ENCODE measurements around the gene OR51V1. TPM values are rescaled to one million over a fixed set of nuclear protein-coding genes. Genes with fewer than 3 reads are reported as not detected.
"Not testable (repeated sequence)": the region's sequence is repeated elsewhere in the genome, so short reads cannot be mapped to it uniquely, and the experiment has no call there.

The OR51V1 gene
- total and polyA plus RNA-seq, 3 donors from 2014 or later, result not detected

- WGBS, 2 donors, result 43 to 54% methylated on average over 2 of the region's 2 CpGs
- intact Hi-C loops (cut with DNase I; ENCODE audit: low total_unique reads), result no loop called here
- DNase-seq, result no peak
- H3K27ac ChIP-seq, result no peak overlapping the region
- no peaks in the 10 kb centered on the region for H3K9me3 ChIP-seq
- no peak overlapping the region for H3K4me3 ChIP-seq
- TF ChIP-seq POLR2A (IDR thresholded peaks at IDR 0.05) (no peak), CTCF (IDR thresholded peaks at IDR 0.05) (no peak)
- no peaks in the 10 kb centered on the region for H3K36me3 ChIP-seq (ENCODE audit: low read depth, missing control alignments)
- no peaks in the 10 kb centered on the region for H3K27me3 ChIP-seq
- H3K4me1 ChIP-seq, result no peaks in the 10 kb centered on the region
Observed at GRCh38 chr11:5188201-5188600, 12.3 kb downstream of the OR51V1 start.

- H3K27ac ChIP-seq, result no peak overlapping the region
- H3K36me3 ChIP-seq (ENCODE audit: low read depth, missing control alignments), result no peaks in the 10 kb centered on the region
- H3K27me3 ChIP-seq, result no peaks in the 10 kb centered on the region
- H3K9me3 ChIP-seq, result no peaks in the 10 kb centered on the region
- no peak overlapping the region for H3K4me3 ChIP-seq
- no peaks in the 10 kb centered on the region for H3K4me1 ChIP-seq
- DNase-seq, result no peak
- intact Hi-C loops (cut with DNase I; ENCODE audit: low total_unique reads), result no loop called here
- TF ChIP-seq CTCF (IDR thresholded peaks at IDR 0.05), result no peak
- no peak for TF ChIP-seq POLR2A (IDR thresholded peaks at IDR 0.05)
- WGBS, 2 donors, result 79 to 82% methylated on average over 10 of the region's 10 CpGs
Observed at GRCh38 chr11:5178046-5178837, 22.2 kb downstream of the OR51V1 start.

GRCh38 chr11:5174934-5175333 is 25.5 kb downstream of the OR51V1 start:
- Histone ChIP-seq H3K9me3 (no peaks in the 10 kb centered on the region), H3K4me3 (no peak overlapping the region), H3K36me3 (ENCODE audit: low read depth, missing control alignments) (no peaks in the 10 kb centered on the region), H3K4me1 (no peaks in the 10 kb centered on the region), H3K27ac (no peak overlapping the region), H3K27me3 (no peaks in the 10 kb centered on the region)
- TF ChIP-seq POLR2A (IDR thresholded peaks at IDR 0.05), result no peak
- no peak for TF ChIP-seq CTCF (IDR thresholded peaks at IDR 0.05)
- WGBS, 2 donors, result 91 to 92% methylated on average over 7 of the region's 7 CpGs
- intact Hi-C loops (cut with DNase I; ENCODE audit: low total_unique reads), result no loop called here
- no peak for DNase-seq

- no peaks in the 10 kb centered on the region for H3K36me3 ChIP-seq (ENCODE audit: low read depth, missing control alignments)
- H3K9me3 ChIP-seq, result no peaks in the 10 kb centered on the region
- H3K27ac ChIP-seq, result no peak overlapping the region
- WGBS, 2 donors, result 69 to 77% methylated on average over 2 of the region's 2 CpGs
- H3K27me3 ChIP-seq, result no peaks in the 10 kb centered on the region
- intact Hi-C loops (cut with DNase I; ENCODE audit: low total_unique reads), result no loop called here
- no peaks in the 10 kb centered on the region for H3K4me1 ChIP-seq
- no peak overlapping the region for H3K4me3 ChIP-seq
- DNase-seq, result no peak
- TF ChIP-seq CTCF (IDR thresholded peaks at IDR 0.05) (no peak), POLR2A (IDR thresholded peaks at IDR 0.05) (no peak)
Observed at GRCh38 chr11:5171856-5172255, 28.6 kb downstream of the OR51V1 start.

GRCh38 chr11:5165898-5166297 is 34.6 kb downstream of the OR51V1 start:
- DNase-seq; intact Hi-C loops (cut with DNase I; ENCODE audit: low total_unique reads): not testable (repeated sequence)

GRCh38 chr11:5164807-5165206 is 35.7 kb downstream of the OR51V1 start:
- H3K36me3 ChIP-seq (ENCODE audit: low read depth, missing control alignments); H3K27me3 ChIP-seq; H3K27ac ChIP-seq; H3K9me3 ChIP-seq; H3K4me3 ChIP-seq; H3K4me1 ChIP-seq; DNase-seq; intact Hi-C loops (cut with DNase I; ENCODE audit: low total_unique reads): not testable (repeated sequence)
- 82 to 83% methylated on average over 6 of the region's 6 CpGs for WGBS, 2 donors

More at GRCh38 chr11:5165898-5166297, 34.6 kb downstream of the OR51V1 start:
- H3K27ac ChIP-seq; H3K27me3 ChIP-seq; H3K36me3 ChIP-seq (ENCODE audit: low read depth, missing control alignments); H3K4me3 ChIP-seq; H3K4me1 ChIP-seq; H3K9me3 ChIP-seq: not testable (repeated sequence)

GRCh38 chr11:5161045-5161444 is 39.4 kb downstream of the OR51V1 start:
- H3K4me1 ChIP-seq; DNase-seq; H3K27me3 ChIP-seq; H3K4me3 ChIP-seq; H3K36me3 ChIP-seq (ENCODE audit: low read depth, missing control alignments); H3K9me3 ChIP-seq; intact Hi-C loops (cut with DNase I; ENCODE audit: low total_unique reads); H3K27ac ChIP-seq: not testable (repeated sequence)
- WGBS, 2 donors, result 90 to 100% methylated on average over 1 of the region's 1 CpG

GRCh38 chr11:5160217-5160616 is 40.3 kb downstream of the OR51V1 start:
- H3K36me3 ChIP-seq (ENCODE audit: low read depth, missing control alignments); H3K27ac ChIP-seq; DNase-seq; H3K9me3 ChIP-seq; intact Hi-C loops (cut with DNase I; ENCODE audit: low total_unique reads); H3K4me3 ChIP-seq; H3K27me3 ChIP-seq; H3K4me1 ChIP-seq: not testable (repeated sequence)
- WGBS, 2 donors, result 84 to 96% methylated on average over 4 of the region's 4 CpGs

Measured in testis (tissue), 3 donors.